Measurements from ENCODE around the gene ACOT7. TPM values are rescaled to one million over a fixed set of nuclear protein-coding genes. Genes with fewer than 3 reads are reported as not detected.

Gene ACOT7
- total and polyA plus RNA-seq, 2 donors (not counting 1 experiment from before 2014, with no cell fraction given), result 4.2 to 4.6 TPM

DNA sequence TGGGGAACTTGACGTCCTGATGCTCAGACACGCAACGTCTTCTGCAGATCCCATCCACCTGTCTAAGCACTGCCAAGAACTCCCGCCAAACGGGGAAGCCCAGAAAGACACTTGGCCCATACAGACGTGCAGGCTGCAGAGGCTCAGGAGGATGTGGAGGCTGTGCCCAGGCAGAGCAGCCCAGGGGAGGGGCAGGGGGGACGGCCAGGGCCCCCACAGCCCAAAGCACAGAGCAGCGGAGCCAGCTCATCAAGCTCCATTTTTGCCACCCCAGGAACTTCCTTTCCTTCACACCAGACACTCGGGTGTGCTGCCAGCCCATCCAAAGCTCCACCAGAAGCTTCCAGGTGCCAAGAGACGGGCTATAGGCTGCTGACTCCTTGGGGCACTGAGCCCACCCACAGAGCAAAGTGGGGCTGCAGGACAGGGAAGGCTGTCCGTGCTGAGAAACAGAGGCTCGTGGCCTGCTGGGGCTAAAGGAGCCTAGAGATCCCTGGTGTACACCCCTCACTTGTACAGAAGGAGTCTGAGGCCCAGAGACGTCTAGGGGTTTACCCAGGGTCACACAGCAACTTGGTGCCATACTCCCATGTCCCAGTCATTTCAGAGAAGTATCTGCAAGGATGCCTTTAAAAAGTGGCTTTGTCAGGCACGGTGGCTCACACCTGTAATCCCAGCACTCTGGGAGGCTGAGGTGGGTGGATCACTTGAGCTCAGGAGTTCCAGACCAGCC lies 59.1 kb downstream of the ACOT7 start:
- POLR2A ChIA-PET, result no interaction called here
- WGBS (ENCODE audit: insufficient coverage), result 94% methylated on average over 14 of the region's 14 CpGs
- TF ChIP-seq, protein P1, sequence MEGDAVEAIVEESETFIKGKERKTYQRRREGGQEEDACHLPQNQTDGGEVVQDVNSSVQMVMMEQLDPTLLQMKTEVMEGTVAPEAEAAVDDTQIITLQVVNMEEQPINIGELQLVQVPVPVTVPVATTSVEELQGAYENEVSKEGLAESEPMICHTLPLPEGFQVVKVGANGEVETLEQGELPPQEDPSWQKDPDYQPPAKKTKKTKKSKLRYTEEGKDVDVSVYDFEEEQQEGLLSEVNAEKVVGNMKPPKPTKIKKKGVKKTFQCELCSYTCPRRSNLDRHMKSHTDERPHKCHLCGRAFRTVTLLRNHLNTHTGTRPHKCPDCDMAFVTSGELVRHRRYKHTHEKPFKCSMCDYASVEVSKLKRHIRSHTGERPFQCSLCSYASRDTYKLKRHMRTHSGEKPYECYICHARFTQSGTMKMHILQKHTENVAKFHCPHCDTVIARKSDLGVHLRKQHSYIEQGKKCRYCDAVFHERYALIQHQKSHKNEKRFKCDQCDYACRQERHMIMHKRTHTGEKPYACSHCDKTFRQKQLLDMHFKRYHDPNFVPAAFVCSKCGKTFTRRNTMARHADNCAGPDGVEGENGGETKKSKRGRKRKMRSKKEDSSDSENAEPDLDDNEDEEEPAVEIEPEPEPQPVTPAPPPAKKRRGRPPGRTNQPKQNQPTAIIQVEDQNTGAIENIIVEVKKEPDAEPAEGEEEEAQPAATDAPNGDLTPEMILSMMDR (IDR thresholded peaks at IDR 0.05), result no peak
- no peak for TF ChIP-seq EZH2 (IDR thresholded peaks at IDR 0.05; ENCODE audit: borderline replicate concordance, insufficient read depth, low read depth, low read length, poor library complexity, severe bottlenecking)
- H3K4me2 ChIP-seq (replicated peaks; ENCODE audit: low read depth, low read length, poor library complexity, severe bottlenecking), result no peak overlapping the region
- H3K9ac ChIP-seq (ENCODE audit: low read length), result no peak overlapping the region
- H3K4me1 ChIP-seq (ENCODE audit: control insufficient read depth in 2 of 2, insufficient read depth in 2 of 2, low read length in 2 of 2), result no peaks in the 10 kb centered on the region
- H2AFZ ChIP-seq (ENCODE audit: insufficient read depth, low read depth, low read length, poor library complexity, severe bottlenecking), result no peak overlapping the region
- ATAC-seq (ENCODE audit: low read depth) (no peak), DNase-seq (no peak)
- H3K27me3 ChIP-seq (replicated peaks in 1 of 4; ENCODE audit: control extremely low read depth in 1 of 4, control insufficient read depth in 3 of 4, insufficient read depth in 4 of 4, low read length in 3 of 4), result no peaks in the 10 kb centered on the region
- Mint-ChIP-seq H3K27me3 (no peaks in the 10 kb centered on the region), H3K4me3 (no peak overlapping the region), H3K9me3 (ENCODE audit: insufficient read depth) (no peaks in the 10 kb centered on the region), H3K4me1 (no peaks in the 10 kb centered on the region), H3K27ac (no peak overlapping the region)
- no peak overlapping the region for H3K4me3 ChIP-seq (ENCODE audit: control extremely low read depth in 1 of 5, extremely low read depth in 1 of 5, insufficient read depth in 1 of 5, low read depth in 2 of 5, low read length in 4 of 5)
- H3K79me2 ChIP-seq (ENCODE audit: control insufficient read depth, insufficient read depth, low read length), result no peaks in the 10 kb centered on the region
- no peaks in the 10 kb centered on the region for H4K20me1 ChIP-seq (ENCODE audit: control insufficient read depth, insufficient read depth, low read length, poor library complexity, severe bottlenecking)
- H3K36me3 ChIP-seq (replicated peaks in 1 of 2; ENCODE audit: control extremely low read depth in 1 of 2, control insufficient read depth in 1 of 2, extremely low read depth in 1 of 2, insufficient read depth in 2 of 2, low read length in 1 of 2), result no peaks in the 10 kb centered on the region
- CTCF ChIA-PET, result no interaction called here
- H3K27ac ChIP-seq (ENCODE audit: low read length in 2 of 2), result no peak overlapping the region
- no peaks in the 10 kb centered on the region for H3K9me3 ChIP-seq (ENCODE audit: control extremely low read depth in 1 of 3, control insufficient read depth in 2 of 3, insufficient read depth in 1 of 3, low read length in 2 of 3)
- intact Hi-C loops (cut with micrococcal nuclease), result no loop called here

DNA sequence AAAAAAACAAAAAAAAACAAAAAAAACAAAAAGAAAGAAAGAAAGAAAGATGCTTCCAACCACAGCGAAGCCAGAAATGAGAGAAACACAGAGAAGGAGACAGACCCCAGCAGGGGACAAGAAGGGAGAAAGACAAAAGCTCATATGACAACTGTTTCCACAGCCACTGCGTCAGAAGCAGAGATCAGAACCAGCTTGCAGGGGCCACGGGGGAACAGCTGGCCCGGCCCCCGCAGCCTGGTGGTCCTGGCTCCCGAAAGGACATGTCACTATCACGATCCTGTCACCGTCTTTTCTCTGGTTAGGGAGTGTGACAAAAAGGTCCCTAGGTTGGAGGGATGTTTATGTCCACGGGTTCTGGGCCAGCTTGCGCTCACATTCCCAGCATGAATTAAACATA lies 60.7 kb downstream of the ACOT7 start:
- Histone ChIP-seq H3K79me2 (ENCODE audit: control insufficient read depth, insufficient read depth, low read length) (no peaks in the 10 kb centered on the region), H3K4me1 (ENCODE audit: control insufficient read depth in 2 of 2, insufficient read depth in 2 of 2, low read length in 2 of 2) (no peaks in the 10 kb centered on the region), H3K36me3 (replicated peaks in 1 of 2; ENCODE audit: control extremely low read depth in 1 of 2, control insufficient read depth in 1 of 2, extremely low read depth in 1 of 2, insufficient read depth in 2 of 2, low read length in 1 of 2) (no peaks in the 10 kb centered on the region), H3K9me3 (ENCODE audit: control extremely low read depth in 1 of 3, control insufficient read depth in 2 of 3, insufficient read depth in 1 of 3, low read length in 2 of 3) (no peaks in the 10 kb centered on the region), H3K4me3 (ENCODE audit: control extremely low read depth in 1 of 5, extremely low read depth in 1 of 5, insufficient read depth in 1 of 5, low read depth in 2 of 5, low read length in 4 of 5) (no peak overlapping the region), H4K20me1 (ENCODE audit: control insufficient read depth, insufficient read depth, low read length, poor library complexity, severe bottlenecking) (no peaks in the 10 kb centered on the region), H3K4me2 (replicated peaks; ENCODE audit: low read depth, low read length, poor library complexity, severe bottlenecking) (no peak overlapping the region), H3K27ac (ENCODE audit: low read length in 2 of 2) (no peak overlapping the region), H2AFZ (ENCODE audit: insufficient read depth, low read depth, low read length, poor library complexity, severe bottlenecking) (no peak overlapping the region), H3K9ac (ENCODE audit: low read length) (no peak overlapping the region), H3K27me3 (replicated peaks in 1 of 4; ENCODE audit: control extremely low read depth in 1 of 4, control insufficient read depth in 3 of 4, insufficient read depth in 4 of 4, low read length in 3 of 4) (no peaks in the 10 kb centered on the region)
- CTCF ChIA-PET, result interaction anchor here (0.7 to 1.2 kb wide), 2 partner anchors 105 to 805 kb away, joined by 3 to 5 read pairs; no protein-coding TSS in a partner anchor
- 100% methylated on average over 4 of the region's 10 CpGs for WGBS (ENCODE audit: insufficient coverage)
- Mint-ChIP-seq H3K9me3 (ENCODE audit: insufficient read depth) (no peaks in the 10 kb centered on the region), H3K27me3 (no peaks in the 10 kb centered on the region), H3K4me3 (no peak overlapping the region), H3K4me1 (no peaks in the 10 kb centered on the region), H3K27ac (no peak overlapping the region)
- TF ChIP-seq EZH2 (IDR thresholded peaks at IDR 0.05; ENCODE audit: borderline replicate concordance, insufficient read depth, low read depth, low read length, poor library complexity, severe bottlenecking), result no peak
- intact Hi-C loops (cut with micrococcal nuclease), result no loop called here
- no peak for DNase-seq
- ATAC-seq (ENCODE audit: low read depth), result no peak
- POLR2A ChIA-PET, result no interaction called here
